SU-DHL-6 (cell line): ENCODE results near the gene DUS4L.

Experiments
- H2AFZ ChIP-seq: fragments of 200-600 bp; sonication (generic); 2 replicates; pipeline ENCODE4 v1.6.1; 2014; ENCODE audit warnings: low read depth, mild to moderate bottlenecking, moderate library complexity, mixed read lengths, antibody characterized with exemption, low read length; ENCODE audit not compliant: severe bottlenecking
- H3F3A ChIP-seq: fragments of 200-600 bp; shearing (Covaris generic); 2 replicates; pipeline ENCODE4 v1.6.0; 2016; ENCODE audit warnings: antibody characterized with exemption, mild to moderate bottlenecking; ENCODE audit not compliant: insufficient read depth
- H3K27ac ChIP-seq: fragments of 200-600 bp; sonication (generic); 2 replicates; pipeline ENCODE4 v1.5.1; 2016; ENCODE audit warnings: low read depth, mild to moderate bottlenecking, low read length, moderate library complexity, mixed read lengths
- H3K27me3 ChIP-seq: fragments of 200-600 bp; sonication (generic), shearing (Covaris generic); 2 replicates; pipeline ENCODE4 v1.6.0; 2014; ENCODE audit warnings: mild to moderate bottlenecking, low read length
- H3K36me3 ChIP-seq: fragments of 200-600 bp; sonication (generic); 2 replicates; pipeline ENCODE4 v1.6.1; 2014; ENCODE audit warnings: mild to moderate bottlenecking, low read length, mixed read lengths
- H3K4me2 ChIP-seq: fragments of 300-600, 200-600 bp; shearing (Covaris generic), sonication (generic); 2 replicates; pipeline ENCODE4 v1.6.0; 2014; ENCODE audit warnings: low read length, low read depth, mild to moderate bottlenecking; ENCODE audit not compliant: poor library complexity, severe bottlenecking
- H3K4me3 ChIP-seq: fragments of 200-600 bp; sonication (generic); 2 replicates; pipeline ENCODE4 v1.5.1; 2014; ENCODE audit warnings: antibody characterized with exemption, low read length, mild to moderate bottlenecking, mixed read lengths; ENCODE audit not compliant: insufficient read depth, poor library complexity, severe bottlenecking
- H3K79me2 ChIP-seq: fragments of 200-600 bp; sonication (generic); 2 replicates; pipeline ENCODE4 v1.6.1; 2014; ENCODE audit warnings: mild to moderate bottlenecking, low read length, moderate library complexity; ENCODE audit not compliant: insufficient read depth
- H3K9ac ChIP-seq: fragments of 200-600 bp; sonication (generic); 2 replicates; pipeline ENCODE4 v1.7.0; 2014; ENCODE audit warnings: mild to moderate bottlenecking, low read length
- H3K9me2 ChIP-seq: fragments of 200-600 bp; sonication (generic); replicated peaks from 2 replicates; pipeline ENCODE4 v1.6.1; 2014; ENCODE audit warnings: low read length; ENCODE audit not compliant: insufficient read depth
- H3K9me3 ChIP-seq: fragments of 200-600 bp; sonication (generic); 2 replicates; pipeline ENCODE4 v1.6.1; 2014; ENCODE audit warnings: low read length, mixed read lengths; ENCODE audit not compliant: insufficient read depth
- H4K20me1 ChIP-seq: fragments of 200-600 bp; sonication (generic); 2 replicates; pipeline ENCODE4 v1.6.1; 2014; ENCODE audit warnings: low read depth, mild to moderate bottlenecking, antibody characterized with exemption, low read length, moderate library complexity, mixed read lengths
- CTCF ChIP-seq: fragments of 200-600 bp; sonication (generic); IDR thresholded peaks from one replicate; pipeline ENCODE4 v1.5.1; 2017; ENCODE audit warnings: antibody characterized with exemption, mild to moderate bottlenecking, low read length, moderate library complexity; ENCODE audit not compliant: insufficient read depth, poor library complexity, severe bottlenecking
- EZH2phosphoT487 ChIP-seq: fragments of 200-600 bp; sonication (generic), shearing (Covaris generic); conservative IDR thresholded peaks from 2 replicates; pipeline ENCODE4 v1.6.1; 2018; ENCODE audit warnings: mild to moderate bottlenecking, antibody characterized with exemption, low read length, moderate library complexity, mixed read lengths

DUS4L gene

GRCh38 chr7:107538001-107538400, 25.8 kb upstream of the DUS4L start:
- Histone ChIP-seq H3K4me3 (no peak overlapping the region), H2AFZ (no peak overlapping the region), H3K27ac (no peak overlapping the region), H3K79me2 (no peaks in the 10 kb centered on the region), H3K4me2 (no peak overlapping the region), H3K27me3 (no peaks in the 10 kb centered on the region), H3F3A (no peaks in the 10 kb centered on the region), H3K9ac (no peak overlapping the region), H3K9me3 (no peaks in the 10 kb centered on the region), H3K9me2 (no peaks in the 10 kb centered on the region), H3K36me3 (no peaks in the 10 kb centered on the region; the same call in 1 of the 2 replicates), H4K20me1 (no peaks in the 10 kb centered on the region)
- TF ChIP-seq CTCF (no peak), EZH2phosphoT487 (no peak)

- no peak overlapping the region for H3K9ac ChIP-seq
- H3F3A ChIP-seq: no peaks in the 10 kb centered on the region; the same call in 1 of the 2 replicates
- no peaks in the 10 kb centered on the region for H3K9me2 ChIP-seq
- no peaks in the 10 kb centered on the region for H4K20me1 ChIP-seq
- H3K36me3 ChIP-seq: peaks cover 21% of the 10 kb centered on the region
- TF ChIP-seq EZH2phosphoT487 (no peak), CTCF (no peak)
- H2AFZ ChIP-seq: no peak overlapping the region
- no peak overlapping the region for H3K27ac ChIP-seq
- no peaks in the 10 kb centered on the region; the same call in 1 of the 2 replicates for H3K79me2 ChIP-seq
- H3K9me3 ChIP-seq: no peaks in the 10 kb centered on the region
- no peaks in the 10 kb centered on the region for H3K27me3 ChIP-seq
- no peak overlapping the region for H3K4me2 ChIP-seq
- H3K4me3 ChIP-seq: no peak overlapping the region
Observed at GRCh38 chr7:107543338-107543993, 20.3 kb upstream of the DUS4L start.

GRCh38 chr7:107544848-107545591, 18.8 kb upstream of the DUS4L start:
- Histone ChIP-seq H3K36me3 (peaks cover 21% of the 10 kb centered on the region), H4K20me1 (no peaks in the 10 kb centered on the region), H3K27me3 (no peaks in the 10 kb centered on the region), H3K9ac (no peak overlapping the region), H3K79me2 (no peaks in the 10 kb centered on the region; the same call in 1 of the 2 replicates), H3K9me3 (no peaks in the 10 kb centered on the region), H3K9me2 (no peaks in the 10 kb centered on the region), H3K4me2 (no peak overlapping the region), H2AFZ (no peak overlapping the region), H3K27ac (no peak overlapping the region), H3F3A (no peaks in the 10 kb centered on the region; the same call in 1 of the 2 replicates), H3K4me3 (no peak overlapping the region)
- TF ChIP-seq EZH2phosphoT487: no peak
- no peak for TF ChIP-seq CTCF
